ENCODE results near the gene EID3.
"Not testable (repeated sequence)": the region's sequence is repeated elsewhere in the genome, so short reads cannot be mapped to it uniquely, and the experiment has no call there.

The EID3 gene

GRCh38 chr12:104290320-104290719 lies 13.2 kb upstream of the EID3 start:
- DNase-seq (ENCODE audit: low read depth in 2 of 2) = no peak

- DNase-seq (ENCODE audit: low read depth in 2 of 2) = no peak
Measured at GRCh38 chr12:104290855-104291254, 12.7 kb upstream of the EID3 start.

GRCh38 chr12:104291867-104292524 lies 11.5 kb upstream of the EID3 start:
- no peak for DNase-seq (ENCODE audit: low read depth in 2 of 2)

GRCh38 chr12:104292872-104293794 lies 10.4 kb upstream of the EID3 start:
- DNase-seq (ENCODE audit: low read depth in 2 of 2) = no peak

- not testable (repeated sequence) for DNase-seq (ENCODE audit: low read depth in 2 of 2)
Measured at GRCh38 chr12:104294158-104294859, 9.2 kb upstream of the EID3 start.

GRCh38 chr12:104294927-104295668 lies 8.4 kb upstream of the EID3 start:
- no peak for DNase-seq (ENCODE audit: low read depth in 2 of 2)

- no peak for DNase-seq (ENCODE audit: low read depth in 2 of 2)
Measured at GRCh38 chr12:104295954-104296353, 7.6 kb upstream of the EID3 start.

GRCh38 chr12:104296718-104297117 lies 6.8 kb upstream of the EID3 start:
- no peak for DNase-seq (ENCODE audit: low read depth in 2 of 2)

GRCh38 chr12:104297477-104298113 lies 5.9 kb upstream of the EID3 start:
- DNase-seq (ENCODE audit: low read depth in 2 of 2) = no peak

GRCh38 chr12:104299842-104300481 lies 3.6 kb upstream of the EID3 start:
- no peak for DNase-seq (ENCODE audit: low read depth in 2 of 2)

- no peak for DNase-seq (ENCODE audit: low read depth in 2 of 2)
Measured at GRCh38 chr12:104304261-104305009, 896 bp downstream of the EID3 start.

- no peak for DNase-seq (ENCODE audit: low read depth in 2 of 2)
Measured at GRCh38 chr12:104305349-104305748, 1.8 kb downstream of the EID3 start.

GRCh38 chr12:104306376-104306775 lies 2.8 kb downstream of the EID3 start:
- no peak for DNase-seq (ENCODE audit: low read depth in 2 of 2)

- DNase-seq (ENCODE audit: low read depth in 2 of 2) = no peak
Measured at GRCh38 chr12:104306943-104307654, 3.6 kb downstream of the EID3 start.

GRCh38 chr12:104307655-104308000 lies 4.1 kb downstream of the EID3 start:
- no peak for DNase-seq (ENCODE audit: low read depth in 2 of 2)

- DNase-seq (ENCODE audit: low read depth in 2 of 2) = no peak
Measured at GRCh38 chr12:104309446-104309993, 6.0 kb downstream of the EID3 start.

GRCh38 chr12:104310751-104311633 lies 7.5 kb downstream of the EID3 start:
- DNase-seq (ENCODE audit: low read depth in 2 of 2) = no peak

- no peak for DNase-seq (ENCODE audit: low read depth in 2 of 2)
Measured at GRCh38 chr12:104312202-104312601, 8.7 kb downstream of the EID3 start.
